Effector memory CD4-positive, alpha-beta T cell (primary cell): ENCODE data around the gene CACNA2D3.

Experiments
- DNase-seq, 3 donors: peaks; one replicate each; pipeline ENCODE4 v3.0.0-alpha.2; 2020
- H3K27ac ChIP-seq: 2 replicates; pipeline ENCODE4 v1.7.0; 2013; ENCODE audit warnings: mild to moderate bottlenecking, low read length, moderate library complexity; ENCODE audit not compliant: insufficient read depth, poor library complexity, severe bottlenecking
- H3K27me3 ChIP-seq: replicated peaks from 2 replicates; pipeline ENCODE4 v1.7.0; 2013; ENCODE audit warnings: mild to moderate bottlenecking, low read length; ENCODE audit not compliant: insufficient read depth, control insufficient read depth, poor library complexity, severe bottlenecking
- H3K36me3 ChIP-seq: 2 replicates; pipeline ENCODE4 v1.7.0; 2013; ENCODE audit warnings: mild to moderate bottlenecking, low read length, moderate library complexity; ENCODE audit not compliant: control insufficient read depth, insufficient read depth
- H3K4me1 ChIP-seq: 2 replicates; pipeline ENCODE4 v1.7.0; 2013; ENCODE audit warnings: low read length, mild to moderate bottlenecking; ENCODE audit not compliant: control insufficient read depth, insufficient read depth, poor library complexity, severe bottlenecking
- H3K4me3 ChIP-seq: 2 replicates; pipeline ENCODE4 v1.7.0; 2013; ENCODE audit warnings: low read length, low read depth, mild to moderate bottlenecking; ENCODE audit not compliant: insufficient read depth, poor library complexity, severe bottlenecking
- H3K9me3 ChIP-seq: 2 replicates; pipeline ENCODE4 v1.7.0; 2013; ENCODE audit warnings: mild to moderate bottlenecking, low read length, moderate library complexity; ENCODE audit not compliant: control insufficient read depth

CACNA2D3 gene

DNA sequence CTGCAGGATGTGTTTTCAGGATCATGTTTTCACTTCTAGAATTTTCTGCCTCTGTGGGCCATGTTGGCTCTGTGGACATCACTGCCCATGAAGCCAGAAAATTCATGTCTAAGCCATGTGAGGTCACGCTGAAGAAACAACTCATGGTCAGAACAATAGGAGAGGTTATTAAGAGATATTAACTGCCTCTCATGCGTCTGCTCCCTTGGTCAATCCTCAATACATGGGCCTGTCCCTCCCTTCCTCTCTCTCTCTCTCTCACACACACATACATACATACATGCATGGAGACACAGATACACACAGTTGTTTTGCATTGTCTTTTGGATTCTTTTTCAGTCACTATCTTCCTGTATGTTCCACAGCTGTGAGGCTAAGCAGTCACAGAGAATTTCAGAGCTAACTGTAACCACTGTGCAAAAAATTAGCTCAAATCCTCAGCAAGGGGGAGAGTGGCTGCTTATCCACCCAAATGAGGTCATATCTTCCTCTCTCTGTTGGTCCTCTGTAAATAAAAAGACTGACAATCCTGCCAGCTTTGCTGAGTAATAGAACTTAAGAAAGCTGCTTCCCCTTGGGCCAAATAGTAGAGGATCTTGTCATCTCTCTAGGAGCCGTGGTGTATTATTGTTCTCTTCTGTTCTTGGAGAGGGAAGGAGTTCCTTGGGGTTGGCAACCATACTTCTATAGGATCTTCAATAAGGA lies 759.9 kb downstream of the CACNA2D3 start:
- Histone ChIP-seq H3K9me3 (no peaks in the 10 kb centered on the region), H3K27ac (no peak overlapping the region), H3K4me3 (no peak overlapping the region), H3K36me3 (no peaks in the 10 kb centered on the region), H3K27me3 (no peaks in the 10 kb centered on the region), H3K4me1 (no peaks in the 10 kb centered on the region)
- no peak for DNase-seq

DNA sequence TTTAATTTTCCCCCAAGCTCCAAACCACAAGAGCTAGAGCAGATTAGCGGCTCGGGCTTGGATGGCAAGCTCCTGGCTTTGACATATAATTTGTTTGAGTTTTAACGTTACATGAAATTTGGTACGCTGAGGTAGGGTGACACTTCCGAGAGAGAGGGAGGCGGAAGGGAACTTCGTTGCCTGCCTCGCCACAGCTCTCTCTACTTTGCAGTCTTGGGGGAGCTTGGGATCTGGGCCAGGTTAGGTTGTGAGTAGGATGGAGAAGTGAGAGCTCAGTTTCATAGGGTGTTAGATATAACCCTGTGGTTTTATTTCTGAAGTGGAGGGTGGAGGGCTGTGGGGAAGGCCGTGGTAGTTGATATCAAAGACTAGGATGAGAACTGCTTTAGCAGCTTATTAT lies 765.8 kb downstream of the CACNA2D3 start:
- Histone ChIP-seq H3K36me3 (no peaks in the 10 kb centered on the region), H3K9me3 (no peaks in the 10 kb centered on the region), H3K27ac (no peak overlapping the region), H3K27me3 (no peaks in the 10 kb centered on the region), H3K4me3 (no peak overlapping the region), H3K4me1 (no peaks in the 10 kb centered on the region)
- no peak for DNase-seq

DNA sequence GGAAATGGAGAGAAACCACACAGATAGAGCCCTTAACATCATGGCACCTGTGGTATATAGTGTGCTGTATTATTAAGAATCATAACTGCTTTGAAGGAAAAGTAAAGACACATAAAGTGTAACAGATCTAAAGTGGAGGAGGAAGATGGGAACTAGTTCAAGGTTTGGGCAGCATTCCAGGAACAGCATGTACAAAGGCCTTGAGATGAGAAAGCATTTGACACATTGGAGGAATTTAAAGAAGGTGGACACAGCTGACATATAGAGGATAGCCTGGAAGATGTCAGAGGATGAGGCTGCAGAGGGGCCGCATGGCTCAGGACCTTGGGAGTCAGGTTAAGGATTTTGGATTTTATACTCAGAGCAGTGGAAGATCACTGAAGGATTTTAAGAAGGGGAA lies 766.5 kb downstream of the CACNA2D3 start:
- H3K4me3 ChIP-seq: no peak overlapping the region
- DNase-seq: no peak
- no peak overlapping the region for H3K27ac ChIP-seq
- H3K4me1 ChIP-seq: no peaks in the 10 kb centered on the region
- no peaks in the 10 kb centered on the region for H3K27me3 ChIP-seq
- H3K9me3 ChIP-seq: no peaks in the 10 kb centered on the region
- H3K36me3 ChIP-seq: no peaks in the 10 kb centered on the region

DNA sequence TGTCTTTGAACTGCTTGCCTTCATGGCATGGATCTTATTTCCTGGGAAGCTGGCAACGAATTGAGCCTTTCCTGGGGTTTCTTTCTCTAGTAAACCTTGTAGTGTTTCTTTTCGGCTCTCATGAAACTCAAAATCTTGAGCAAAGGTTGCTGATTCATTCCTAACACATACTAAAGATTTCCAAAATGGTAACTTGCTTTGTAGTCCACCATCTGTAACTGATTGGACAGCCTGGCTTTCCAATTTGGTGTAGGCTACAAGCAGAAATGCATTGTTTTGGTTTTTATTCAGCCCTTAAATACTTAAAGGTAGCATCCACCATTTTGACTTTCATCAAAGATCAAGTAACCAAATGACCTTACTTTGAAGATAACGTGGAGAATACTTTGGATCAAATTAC lies 767.4 kb downstream of the CACNA2D3 start:
- DNase-seq: no peak
- no peaks in the 10 kb centered on the region for H3K36me3 ChIP-seq
- H3K27ac ChIP-seq: no peak overlapping the region
- no peaks in the 10 kb centered on the region for H3K9me3 ChIP-seq
- H3K4me3 ChIP-seq: no peak overlapping the region
- H3K27me3 ChIP-seq: no peaks in the 10 kb centered on the region
- H3K4me1 ChIP-seq: no peaks in the 10 kb centered on the region

DNA sequence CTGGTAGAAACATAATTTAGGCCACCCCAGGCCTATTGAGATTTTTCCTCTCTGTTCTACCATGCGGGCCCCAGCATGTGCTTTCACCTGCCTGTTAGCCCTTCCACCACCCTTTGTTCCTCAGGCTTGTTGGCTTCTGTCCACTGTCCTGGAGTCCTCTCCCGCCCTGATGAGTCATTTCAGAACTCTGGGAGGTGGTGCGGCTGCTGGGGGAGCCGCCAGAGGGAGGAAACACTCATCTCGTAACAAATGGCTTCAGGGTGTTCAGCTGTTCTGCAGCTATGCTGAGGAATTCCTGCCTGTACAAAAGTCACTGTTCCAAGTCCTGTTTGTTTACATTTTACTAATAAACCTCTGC lies 769.2 kb downstream of the CACNA2D3 start:
- no peaks in the 10 kb centered on the region for H3K27me3 ChIP-seq
- H3K9me3 ChIP-seq: no peaks in the 10 kb centered on the region
- no peaks in the 10 kb centered on the region for H3K36me3 ChIP-seq
- no peak for DNase-seq
- no peak overlapping the region for H3K27ac ChIP-seq
- no peaks in the 10 kb centered on the region for H3K4me1 ChIP-seq
- H3K4me3 ChIP-seq: no peak overlapping the region

DNA sequence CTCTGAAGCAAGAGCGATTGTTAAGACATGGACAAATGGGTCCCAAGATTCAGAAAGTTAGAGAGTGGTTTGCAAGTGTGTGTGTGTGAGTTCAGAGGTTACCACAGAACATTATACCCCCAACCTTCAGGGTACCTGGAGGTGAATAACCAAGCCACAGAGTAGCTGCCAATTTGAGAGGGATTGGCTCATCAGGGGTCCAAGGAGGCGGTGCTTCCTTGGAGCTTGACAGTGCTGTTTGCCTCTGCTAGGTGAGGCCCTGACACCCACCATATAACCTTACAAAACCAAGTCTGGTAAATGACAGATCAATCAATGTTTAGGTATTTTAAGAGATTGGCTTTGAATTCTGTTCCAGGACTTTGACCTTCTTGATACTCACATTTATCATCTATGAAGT lies 769.8 kb downstream of the CACNA2D3 start:
- no peaks in the 10 kb centered on the region for H3K36me3 ChIP-seq
- H3K9me3 ChIP-seq: no peaks in the 10 kb centered on the region
- no peaks in the 10 kb centered on the region for H3K27me3 ChIP-seq
- no peaks in the 10 kb centered on the region for H3K4me1 ChIP-seq
- no peak overlapping the region for H3K27ac ChIP-seq
- DNase-seq: no peak
- H3K4me3 ChIP-seq: no peak overlapping the region

DNA sequence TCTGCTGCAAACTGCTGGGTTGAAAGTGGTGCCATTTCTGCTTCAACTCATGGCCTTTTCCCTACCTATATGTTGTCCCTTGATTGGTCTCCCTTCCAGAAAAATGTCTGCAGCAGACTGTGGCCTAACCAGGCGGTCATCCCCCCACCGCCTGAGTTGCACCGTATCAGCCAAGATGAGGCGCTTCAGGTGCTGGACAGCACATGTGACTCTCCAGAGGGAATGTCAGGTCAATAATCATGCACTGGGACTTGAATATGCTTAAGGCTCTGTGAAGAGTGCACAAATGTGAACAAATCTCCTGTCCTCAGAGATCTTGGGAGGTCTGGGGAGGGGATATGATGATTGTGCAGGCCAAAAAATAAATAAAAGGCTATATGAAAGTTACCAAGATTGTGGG lies 773.3 kb downstream of the CACNA2D3 start:
- H3K27ac ChIP-seq: no peak overlapping the region
- no peaks in the 10 kb centered on the region for H3K36me3 ChIP-seq
- no peak for DNase-seq
- H3K4me1 ChIP-seq: no peaks in the 10 kb centered on the region
- no peaks in the 10 kb centered on the region for H3K27me3 ChIP-seq
- H3K4me3 ChIP-seq: no peak overlapping the region
- H3K9me3 ChIP-seq: no peaks in the 10 kb centered on the region

DNA sequence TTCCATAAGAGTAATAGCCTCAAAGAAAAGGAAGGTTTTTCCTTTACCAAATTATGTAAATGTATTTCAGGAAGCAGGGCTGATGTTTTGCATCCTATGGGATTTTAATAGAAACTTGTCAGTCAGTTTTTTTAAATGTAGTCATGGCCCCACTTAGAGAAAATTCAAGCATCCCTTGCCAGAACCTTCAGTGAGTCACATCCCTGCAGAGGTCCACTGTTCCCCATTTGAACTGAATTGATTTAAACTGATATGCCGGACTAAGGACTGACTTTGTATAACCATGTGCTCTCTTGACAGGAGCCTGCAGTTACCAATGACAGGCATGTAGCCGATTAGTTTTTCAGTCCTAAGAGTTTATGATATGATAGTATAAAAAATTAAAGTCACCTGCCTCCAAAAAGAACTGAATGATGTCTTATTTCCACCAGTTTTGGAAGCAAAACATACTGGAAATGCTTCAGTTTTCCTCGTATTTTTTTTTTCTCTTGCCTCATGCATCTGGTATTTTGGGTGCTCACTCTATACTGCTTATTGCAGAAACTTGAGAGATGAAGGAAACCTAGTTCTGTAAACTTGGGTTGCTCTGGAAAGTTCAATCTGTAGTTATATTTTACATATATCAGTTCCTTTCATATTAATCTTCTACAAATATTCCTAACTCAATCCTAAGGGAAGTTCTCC lies 774.8 kb downstream of the CACNA2D3 start:
- no peaks in the 10 kb centered on the region for H3K27me3 ChIP-seq
- no peak overlapping the region for H3K4me3 ChIP-seq
- no peak for DNase-seq
- no peak overlapping the region for H3K27ac ChIP-seq
- no peaks in the 10 kb centered on the region for H3K36me3 ChIP-seq
- no peaks in the 10 kb centered on the region for H3K4me1 ChIP-seq
- H3K9me3 ChIP-seq: no peaks in the 10 kb centered on the region

DNA sequence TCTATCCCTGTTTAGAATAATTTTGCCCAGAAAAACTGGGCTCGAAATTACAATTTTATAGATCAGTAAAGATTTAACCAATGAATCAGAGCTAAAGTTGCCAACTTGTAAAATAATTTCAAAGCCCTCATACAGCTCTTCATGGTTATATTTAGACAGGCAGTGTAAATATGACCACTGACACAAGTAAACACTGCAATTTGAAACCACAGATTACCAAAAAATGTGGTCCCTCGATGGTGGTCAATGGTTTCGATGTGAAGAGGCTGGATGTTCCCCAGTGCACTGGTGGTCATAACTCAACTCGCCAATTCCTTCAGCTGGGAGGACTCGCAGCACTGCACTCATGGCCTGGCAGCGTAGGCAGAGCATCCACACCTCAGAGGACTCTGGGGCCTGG lies 776.9 kb downstream of the CACNA2D3 start:
- no peaks in the 10 kb centered on the region for H3K36me3 ChIP-seq
- no peaks in the 10 kb centered on the region for H3K27me3 ChIP-seq
- DNase-seq: no peak
- no peaks in the 10 kb centered on the region for H3K4me1 ChIP-seq
- no peaks in the 10 kb centered on the region for H3K9me3 ChIP-seq
- H3K4me3 ChIP-seq: no peak overlapping the region
- no peak overlapping the region for H3K27ac ChIP-seq

DNA sequence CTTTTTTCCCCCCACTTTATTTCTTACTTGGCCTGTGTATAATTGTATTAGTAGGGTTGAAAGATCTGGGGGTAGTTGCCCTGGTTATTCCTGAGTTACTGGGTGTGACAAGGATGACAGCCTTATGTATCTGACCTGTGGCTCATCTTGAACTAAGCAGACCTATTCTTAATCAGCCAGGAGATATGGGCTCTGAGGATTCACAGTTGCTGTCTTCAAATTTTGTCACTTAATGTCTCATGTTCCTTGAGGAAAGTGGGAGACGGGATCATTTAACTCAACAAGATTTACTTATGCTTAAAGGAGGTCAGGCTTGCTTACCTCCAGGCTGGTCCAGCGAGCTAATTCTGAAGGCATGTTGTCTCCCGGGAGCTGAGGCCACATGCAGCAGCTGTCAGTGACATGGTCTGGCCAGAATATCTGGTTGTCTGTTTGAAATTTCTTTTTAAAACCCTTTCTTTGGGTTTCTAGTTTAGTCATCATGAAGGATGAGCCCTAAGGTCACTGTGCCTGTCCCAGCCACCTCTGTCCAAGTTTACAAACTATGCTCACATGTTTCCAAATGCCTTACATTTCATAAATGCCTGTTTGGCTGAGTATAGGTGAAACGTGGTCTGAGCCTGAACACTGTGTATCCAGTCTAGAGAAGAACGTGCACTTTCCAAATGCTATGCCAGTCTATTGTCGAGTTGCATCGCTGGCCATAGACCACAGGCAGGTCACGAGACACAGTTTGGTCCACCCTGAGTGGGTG lies 778.7 kb downstream of the CACNA2D3 start:
- no peak overlapping the region for H3K4me3 ChIP-seq
- no peaks in the 10 kb centered on the region for H3K9me3 ChIP-seq
- no peak overlapping the region for H3K27ac ChIP-seq
- no peaks in the 10 kb centered on the region for H3K27me3 ChIP-seq
- H3K4me1 ChIP-seq: no peaks in the 10 kb centered on the region
- DNase-seq: no peak
- H3K36me3 ChIP-seq: no peaks in the 10 kb centered on the region
